SK-N-SH (cell line): ENCODE results near the gene MYO1D. TPM values are rescaled to one million over a fixed set of nuclear protein-coding genes. Genes with fewer than 3 reads are reported as not detected.

Source experiments
- CTCF ChIA-PET: fragments of 300-600, 350-600 bp; formaldehyde crosslinking; extraction: SDS; loops from one replicate; lab custom pipeline; 2021; lab: Yijun Ruan, JAX
- POLR2A ChIA-PET: fragments of 350-600 bp; sonication (Branson Sonifier 250); formaldehyde crosslinking; extraction: SDS; loops from one replicate; lab custom pipeline; 2020; ENCODE audit warnings: antibody characterized with exemption, inconsistent platforms; lab: Yijun Ruan, JAX
- DNase-seq: peaks from one replicate; pipeline ENCODE4 v3.0.0; 2012
- H2AFZ ChIP-seq: fragments of 200-600 bp; sonication (generic); 2 replicates; pipeline ENCODE4 v1.8.1; 2016; ENCODE audit warnings: antibody characterized with exemption, mild to moderate bottlenecking, low read depth
- H3F3A ChIP-seq: fragments of 200-600 bp; sonication (generic); replicated peaks from 2 replicates; pipeline ENCODE3; 2016; ENCODE audit warnings: antibody characterized with exemption, mild to moderate bottlenecking; ENCODE audit not compliant: insufficient read depth
- H3K27ac ChIP-seq, 2 experiments: fragments of 200-500 bp in 1 of 2; fragments of 200-600 bp in 1 of 2; sonication (Bioruptor generic) in 1 of 2; sonication (generic), shearing (Covaris generic) in 1 of 2; 2 replicates each; pipeline versions ENCODE4 v1.5.1 to v1.6.1; 2014 to 2016; ENCODE audit warnings: low read depth in 2 of 2, inconsistent platforms in 1 of 2, low read length in 1 of 2, mild to moderate bottlenecking in 1 of 2, mixed read lengths in 1 of 2
- H3K27me3 ChIP-seq: fragments of 200-600 bp; sonication (generic), shearing (Covaris generic); 2 replicates; pipeline ENCODE4 v1.6.1; 2016; ENCODE audit warnings: mixed run types; ENCODE audit not compliant: insufficient read depth
- H3K36me3 ChIP-seq, 2 experiments: fragments of 200-500 bp in 1 of 2; fragments of 200-600 bp in 1 of 2; sonication (Bioruptor generic) in 1 of 2; sonication (generic) in 1 of 2; replicated peaks in 1 of 2; 2 replicates each; pipeline versions ENCODE3 to v1.5.1; 2014 to 2016; ENCODE audit warnings: low read length in 1 of 2, mild to moderate bottlenecking in 1 of 2; ENCODE audit not compliant: insufficient read depth in 2 of 2, control insufficient read depth in 1 of 2
- H3K4me1 ChIP-seq, 2 experiments: fragments of 200-500 bp in 1 of 2; fragments of 200-600 bp in 1 of 2; sonication (Bioruptor generic) in 1 of 2; sonication (generic), shearing (Covaris generic) in 1 of 2; 2 replicates each; pipeline versions ENCODE4 v1.5.1 to v1.6.1; 2014 to 2016; ENCODE audit warnings: low read depth in 1 of 2, low read length in 1 of 2, mixed run types in 1 of 2; ENCODE audit not compliant: insufficient read depth in 2 of 2, control insufficient read depth in 1 of 2
- H3K4me2 ChIP-seq: fragments of 200-600 bp; sonication (generic), shearing (Covaris generic); 2 replicates; pipeline ENCODE4 v1.6.1; 2017; ENCODE audit warnings: mixed run types
- H3K4me3 ChIP-seq, 2 experiments: fragments of 200-500 bp in 1 of 2; fragments of 200-600 bp in 1 of 2; sonication (Bioruptor generic) in 1 of 2; sonication (generic), shearing (Covaris generic) in 1 of 2; 2 replicates each; pipeline versions ENCODE4 v1.5.1 to v1.8.1; 2014 to 2016; ENCODE audit warnings: low read depth in 2 of 2, inconsistent platforms in 1 of 2, low read length in 1 of 2, mild to moderate bottlenecking in 1 of 2, mixed read lengths in 1 of 2, moderate library complexity in 1 of 2
- H3K79me2 ChIP-seq: fragments of 200-600 bp; sonication (generic); 2 replicates; pipeline ENCODE4 v1.8.1; 2017; ENCODE audit warnings: mild to moderate bottlenecking; ENCODE audit not compliant: insufficient read depth
- H3K9ac ChIP-seq: fragments of 200-600 bp; sonication (generic); 2 replicates; pipeline ENCODE4 v1.6.1; 2017; ENCODE audit warnings: mixed run types
- H3K9me2 ChIP-seq: fragments of 200-600 bp; sonication (generic); 2 replicates; pipeline ENCODE4 v1.6.1; 2017; ENCODE audit warnings: mixed run types
- H3K9me3 ChIP-seq: fragments of 200-600 bp; sonication (generic); 2 replicates; pipeline ENCODE4 v1.6.1; 2017; ENCODE audit warnings: mixed run types, mild to moderate bottlenecking, moderate library complexity
- H4K20me1 ChIP-seq: fragments of 200-600 bp; sonication (generic); 2 replicates; pipeline ENCODE4 v1.6.1; 2017; ENCODE audit warnings: mild to moderate bottlenecking, mixed run types; ENCODE audit not compliant: insufficient read depth
- CHD2 ChIP-seq: fragments of 150-350 bp; IDR thresholded peaks from 2 replicates; pipeline ENCODE4 v1.6.1; 2018; ENCODE audit warnings: low read length; ENCODE audit not compliant: partially characterized antibody
- EZH2phosphoT487 ChIP-seq: fragments of 200-600 bp; sonication (generic); IDR thresholded peaks from 2 replicates; pipeline ENCODE4 v1.6.1; 2017; ENCODE audit warnings: low read depth, mixed run types, mild to moderate bottlenecking, antibody characterized with exemption, moderate library complexity, borderline replicate concordance
- FOXM1 ChIP-seq: IDR thresholded peaks from 2 replicates; pipeline ENCODE4 v1.4.0; 2012; ENCODE audit warnings: low read depth, mild to moderate bottlenecking
- MXI1 ChIP-seq: IDR thresholded peaks from 2 replicates; pipeline ENCODE4 v1.6.1; 2012; ENCODE audit warnings: mild to moderate bottlenecking, low read depth, low read length, improper control_type of control experiment
- NFIC ChIP-seq: IDR thresholded peaks from 2 replicates; pipeline ENCODE4 v1.4.0; 2012; ENCODE audit warnings: borderline replicate concordance
- NRF1 ChIP-seq: IDR thresholded peaks from 2 replicates; pipeline ENCODE4 v1.6.1; 2012; ENCODE audit warnings: low read depth, mild to moderate bottlenecking, low read length
- RXRA ChIP-seq: IDR thresholded peaks from 2 replicates; pipeline ENCODE4 v1.4.0; 2012; ENCODE audit warnings: low read depth, mild to moderate bottlenecking, borderline replicate concordance
- SIN3A ChIP-seq: IDR thresholded peaks from 2 replicates; pipeline ENCODE4 v1.6.1; 2012; ENCODE audit warnings: low read depth, mild to moderate bottlenecking, low read length, moderate library complexity, borderline replicate concordance
- TCF12 ChIP-seq: IDR thresholded peaks from 2 replicates; pipeline ENCODE4 v1.4.0; 2012
- TEAD4 ChIP-seq: IDR thresholded peaks from 2 replicates; pipeline ENCODE4 v1.4.0; 2012; ENCODE audit warnings: mild to moderate bottlenecking, borderline replicate concordance; ENCODE audit not compliant: insufficient read depth
- YY1 ChIP-seq: IDR thresholded peaks from 2 replicates; pipeline ENCODE4 v1.4.0; 2012; ENCODE audit warnings: low read depth, mild to moderate bottlenecking
- ZBTB33 ChIP-seq: IDR thresholded peaks from 2 replicates; pipeline ENCODE4 v1.4.0; 2012; ENCODE audit warnings: low read depth, borderline replicate concordance
- WGBS: methylation state at CpG from one replicate; pipeline ENCODE4 v1.1.6; 2017; ENCODE audit warnings: low lambda C conversion rate; 5-methylcytosine and 5-hydroxymethylcytosine counted together
- polyA plus RNA-seq, 3 experiments: library from polyadenylated mRNA; depleted of rRNA; stranded (reverse); fragments of >200 nt; gene quantifications; 2 replicates each; pipeline ENCODE4 v1.2.3, GENCODE V29; 2012
- TF ChIP-seq, protein P1 (sequence below): IDR thresholded peaks from 2 replicates; pipeline ENCODE4 v1.6.1; 2012; ENCODE audit warnings: mild to moderate bottlenecking, low read depth, low read length, moderate library complexity
- TF ChIP-seq, protein P2 (sequence below): IDR thresholded peaks from 2 replicates; pipeline ENCODE4 v1.4.0; 2012; ENCODE audit warnings: low read depth, borderline replicate concordance
- TF ChIP-seq, protein P3 (sequence below): fragments of 150-350 bp; IDR thresholded peaks from 2 replicates; pipeline ENCODE4 v1.6.1; 2017; ENCODE audit warnings: antibody characterized with exemption, low read length, low read depth, borderline replicate concordance

Gene MYO1D
- polyA plus RNA-seq, 1 of the 3 experiments (the other 2 are of a cell fraction): 20.4 TPM

DNA sequence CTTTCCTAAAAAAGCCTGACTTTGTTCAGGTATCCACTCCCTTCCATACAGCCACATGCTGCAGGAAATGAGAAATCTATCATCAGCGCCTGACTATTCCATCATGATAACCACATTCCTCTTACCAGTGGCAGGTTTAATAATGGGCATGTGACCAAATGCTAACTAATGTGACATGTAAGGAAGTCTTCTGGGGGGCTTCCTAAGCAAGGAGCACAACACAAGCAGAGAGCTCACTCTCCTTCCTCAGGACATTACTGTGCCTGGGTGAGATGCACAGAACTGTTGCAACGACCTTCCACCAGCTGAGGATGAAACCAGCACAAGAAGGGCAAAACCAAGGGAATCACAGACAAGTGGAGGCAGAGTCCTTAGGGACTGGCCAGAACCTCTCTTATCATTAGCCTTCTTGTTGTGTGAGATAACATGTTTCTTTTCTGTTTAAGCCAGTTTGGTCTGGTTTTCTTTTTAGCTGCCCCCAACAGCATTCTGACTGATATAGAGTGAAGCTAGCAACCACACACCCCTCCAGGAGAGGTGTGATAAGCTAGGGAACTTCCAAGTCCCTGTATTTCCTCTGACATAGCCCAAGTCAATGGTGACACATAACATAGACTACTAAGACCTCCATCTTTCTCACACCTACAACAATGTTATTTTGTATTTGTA, 16.9 kb downstream of the MYO1D start:
- no peak overlapping the region for H3K4me2 ChIP-seq
- no peak for DNase-seq
- H3K9me3 ChIP-seq: no peaks in the 10 kb centered on the region
- H3F3A ChIP-seq: peaks cover 5% of the 10 kb centered on the region
- H4K20me1 ChIP-seq: 0 out of 2 replicates have a peak, but pooled peaks cover 3% of the 10 kb centered on the region
- no peak overlapping the region for H2AFZ ChIP-seq
- TF ChIP-seq YY1: no peak
- H3K9ac ChIP-seq: no peak overlapping the region
- 71% methylated on average over 2 of the region's 2 CpGs for WGBS
- no peak overlapping the region for H3K27ac ChIP-seq
- H3K27me3 ChIP-seq: no peaks in the 10 kb centered on the region
- H3K36me3 ChIP-seq: no peaks in the 10 kb centered on the region
- POLR2A ChIA-PET: no interaction called here
- CTCF ChIA-PET: interaction anchor here (0.9 to 4.4 kb wide), 5 partner anchors 14 to 77 kb away, joined by 3 to 29 read pairs (median 3); partner anchors contain the start of gene MYO1D
- no peaks in the 10 kb centered on the region; a peak in 2 of 4 replicates for H3K4me1 ChIP-seq
- H3K79me2 ChIP-seq: peaks cover 13% of the 10 kb centered on the region; the same call in 1 of the 2 replicates
- H3K4me3 ChIP-seq: no peak overlapping the region
- H3K9me2 ChIP-seq: no peaks in the 10 kb centered on the region

DNA sequence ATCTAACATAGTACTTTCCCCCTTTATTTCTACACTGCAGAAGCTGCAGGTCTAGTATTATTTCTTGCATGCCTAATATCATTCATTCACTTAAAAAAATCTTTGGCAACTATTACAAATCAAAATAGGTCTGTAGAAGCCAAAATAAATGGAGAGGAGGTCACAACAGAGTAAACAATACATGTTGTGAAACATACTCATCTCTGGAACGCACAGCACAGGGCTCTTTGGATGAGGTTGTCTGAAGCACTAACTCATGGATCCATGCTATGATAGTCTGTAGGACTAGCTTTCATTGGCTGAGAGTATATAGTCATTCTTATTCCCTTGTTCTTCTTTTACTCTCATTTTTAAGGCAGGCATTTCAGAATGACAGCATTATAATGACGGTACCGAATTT, 21.3 kb downstream of the MYO1D start:
- no peaks in the 10 kb centered on the region for H3K36me3 ChIP-seq
- no peaks in the 10 kb centered on the region for H3K27me3 ChIP-seq
- POLR2A ChIA-PET: no interaction called here
- H2AFZ ChIP-seq: no peak overlapping the region
- peaks cover 0 to 8% of the 10 kb centered on the region in 2 experiments; a peak in 2 of 4 replicates for H3K4me1 ChIP-seq
- WGBS: 97% methylated on average over 3 of the region's 3 CpGs
- H3K4me2 ChIP-seq: no peak overlapping the region
- H3K27ac ChIP-seq: no peak overlapping the region
- CTCF ChIA-PET: interaction anchor here (1.1 to 2.6 kb wide), 3 partner anchors 11 to 72 kb away, joined by 3 to 15 read pairs (median 3); partner anchors contain the start of gene MYO1D
- peaks cover 22% of the 10 kb centered on the region; the same call in 1 of the 2 replicates for H3K79me2 ChIP-seq
- DNase-seq: no peak
- H4K20me1 ChIP-seq: no peaks in the 10 kb centered on the region
- H3F3A ChIP-seq: peaks cover 12% of the 10 kb centered on the region
- H3K9me2 ChIP-seq: no peaks in the 10 kb centered on the region
- H3K9ac ChIP-seq: no peak overlapping the region
- TF ChIP-seq CHD2: no peak
- no peak for TF ChIP-seq NFIC
- TF ChIP-seq FOXM1: no peak
- TF ChIP-seq, protein P1, sequence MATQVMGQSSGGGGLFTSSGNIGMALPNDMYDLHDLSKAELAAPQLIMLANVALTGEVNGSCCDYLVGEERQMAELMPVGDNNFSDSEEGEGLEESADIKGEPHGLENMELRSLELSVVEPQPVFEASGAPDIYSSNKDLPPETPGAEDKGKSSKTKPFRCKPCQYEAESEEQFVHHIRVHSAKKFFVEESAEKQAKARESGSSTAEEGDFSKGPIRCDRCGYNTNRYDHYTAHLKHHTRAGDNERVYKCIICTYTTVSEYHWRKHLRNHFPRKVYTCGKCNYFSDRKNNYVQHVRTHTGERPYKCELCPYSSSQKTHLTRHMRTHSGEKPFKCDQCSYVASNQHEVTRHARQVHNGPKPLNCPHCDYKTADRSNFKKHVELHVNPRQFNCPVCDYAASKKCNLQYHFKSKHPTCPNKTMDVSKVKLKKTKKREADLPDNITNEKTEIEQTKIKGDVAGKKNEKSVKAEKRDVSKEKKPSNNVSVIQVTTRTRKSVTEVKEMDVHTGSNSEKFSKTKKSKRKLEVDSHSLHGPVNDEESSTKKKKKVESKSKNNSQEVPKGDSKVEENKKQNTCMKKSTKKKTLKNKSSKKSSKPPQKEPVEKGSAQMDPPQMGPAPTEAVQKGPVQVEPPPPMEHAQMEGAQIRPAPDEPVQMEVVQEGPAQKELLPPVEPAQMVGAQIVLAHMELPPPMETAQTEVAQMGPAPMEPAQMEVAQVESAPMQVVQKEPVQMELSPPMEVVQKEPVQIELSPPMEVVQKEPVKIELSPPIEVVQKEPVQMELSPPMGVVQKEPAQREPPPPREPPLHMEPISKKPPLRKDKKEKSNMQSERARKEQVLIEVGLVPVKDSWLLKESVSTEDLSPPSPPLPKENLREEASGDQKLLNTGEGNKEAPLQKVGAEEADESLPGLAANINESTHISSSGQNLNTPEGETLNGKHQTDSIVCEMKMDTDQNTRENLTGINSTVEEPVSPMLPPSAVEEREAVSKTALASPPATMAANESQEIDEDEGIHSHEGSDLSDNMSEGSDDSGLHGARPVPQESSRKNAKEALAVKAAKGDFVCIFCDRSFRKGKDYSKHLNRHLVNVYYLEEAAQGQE: no peak
- TF ChIP-seq, protein P2, sequence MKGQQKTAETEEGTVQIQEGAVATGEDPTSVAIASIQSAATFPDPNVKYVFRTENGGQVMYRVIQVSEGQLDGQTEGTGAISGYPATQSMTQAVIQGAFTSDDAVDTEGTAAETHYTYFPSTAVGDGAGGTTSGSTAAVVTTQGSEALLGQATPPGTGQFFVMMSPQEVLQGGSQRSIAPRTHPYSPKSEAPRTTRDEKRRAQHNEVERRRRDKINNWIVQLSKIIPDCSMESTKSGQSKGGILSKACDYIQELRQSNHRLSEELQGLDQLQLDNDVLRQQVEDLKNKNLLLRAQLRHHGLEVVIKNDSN: no peak
- TF ChIP-seq NRF1: no peak
- no peak for TF ChIP-seq TCF12
- TF ChIP-seq EZH2phosphoT487: no peak
- TF ChIP-seq ZBTB33: no peak
- TF ChIP-seq TEAD4: no peak
- no peak for TF ChIP-seq RXRA
- TF ChIP-seq MXI1: no peak
- TF ChIP-seq SIN3A: no peak
- TF ChIP-seq, protein P3, sequence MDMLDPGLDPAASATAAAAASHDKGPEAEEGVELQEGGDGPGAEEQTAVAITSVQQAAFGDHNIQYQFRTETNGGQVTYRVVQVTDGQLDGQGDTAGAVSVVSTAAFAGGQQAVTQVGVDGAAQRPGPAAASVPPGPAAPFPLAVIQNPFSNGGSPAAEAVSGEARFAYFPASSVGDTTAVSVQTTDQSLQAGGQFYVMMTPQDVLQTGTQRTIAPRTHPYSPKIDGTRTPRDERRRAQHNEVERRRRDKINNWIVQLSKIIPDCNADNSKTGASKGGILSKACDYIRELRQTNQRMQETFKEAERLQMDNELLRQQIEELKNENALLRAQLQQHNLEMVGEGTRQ: no peak
- no peaks in the 10 kb centered on the region for H3K9me3 ChIP-seq
- H3K4me3 ChIP-seq: no peak overlapping the region
